SK-N-SH treated with all-trans-retinoic acid at 6 μM for 48 hours (cell line): ENCODE data around the gene TMEM94.

ENCODE experiments used
- ATAC-seq: fragments of 200-7000 bp; cut with Tn5 transposase; 3 replicates; pipeline ENCODE4 v1.9.1; 2020; ENCODE audit warnings: mild to moderate bottlenecking, moderate library complexity
- ARNTL ChIP-seq: fragments of 450-650 bp; formaldehyde crosslinking; IDR thresholded peaks from 2 replicates; pipeline ENCODE4 v1.5.0; 2020; ENCODE audit warnings: low read depth, mild to moderate bottlenecking, moderate library complexity, borderline replicate concordance
- BACH2 ChIP-seq: fragments of 250-450 bp; sonication (Bioruptor Pico); IDR thresholded peaks from 2 replicates; pipeline ENCODE4 v1.9.0; 2021; ENCODE audit warnings: mild to moderate bottlenecking, borderline replicate concordance
- CREB5 ChIP-seq: fragments of 250-450 bp; sonication (Bioruptor Pico); IDR thresholded peaks from 2 replicates; pipeline ENCODE4 v1.5.1; 2020; ENCODE audit warnings: low read depth, mild to moderate bottlenecking, moderate library complexity
- CSDC2 ChIP-seq: fragments of 250-450 bp; sonication (Bioruptor Pico); IDR thresholded peaks from 2 replicates; pipeline ENCODE4 v1.5.0; 2020; ENCODE audit warnings: mild to moderate bottlenecking, moderate library complexity
- CSRNP3 ChIP-seq: fragments of 250-450 bp; sonication (Bioruptor Pico); IDR thresholded peaks from 2 replicates; pipeline ENCODE4 v1.5.1; 2021; ENCODE audit warnings: mild to moderate bottlenecking, moderate library complexity
- ESRRG ChIP-seq: fragments of 250-450 bp; sonication (Bioruptor Pico); IDR thresholded peaks from 2 replicates; pipeline ENCODE4 v1.6.1; 2021; ENCODE audit warnings: mild to moderate bottlenecking
- GLIS3 ChIP-seq: fragments of 250-450 bp; sonication (Bioruptor Pico); IDR thresholded peaks from 2 replicates; pipeline ENCODE4 v1.5.0; 2020; ENCODE audit warnings: mild to moderate bottlenecking, moderate library complexity
- ISL1 ChIP-seq: fragments of 250-450 bp; sonication (Bioruptor Pico); IDR thresholded peaks from 2 replicates; pipeline ENCODE4 v2.1.2; 2022; ENCODE audit warnings: mild to moderate bottlenecking, moderate library complexity
- OSR1 ChIP-seq: fragments of 250-450 bp; sonication (Bioruptor Pico); IDR thresholded peaks from 2 replicates; pipeline ENCODE4 v1.8.0; 2022; ENCODE audit warnings: moderate library complexity, mild to moderate bottlenecking, inconsistent platforms
- POU6F1 ChIP-seq: fragments of 250-450 bp; sonication (Bioruptor Pico); IDR thresholded peaks from 2 replicates; pipeline ENCODE4 v1.8.0; 2021; ENCODE audit warnings: low read depth, mild to moderate bottlenecking, moderate library complexity, borderline replicate concordance
- RARB ChIP-seq: fragments of 250-450 bp; sonication (Bioruptor Pico); IDR thresholded peaks from 2 replicates; pipeline ENCODE4 v1.8.0; 2021; ENCODE audit warnings: mild to moderate bottlenecking, moderate library complexity
- SNAI2 ChIP-seq: fragments of 250-450 bp; sonication (Bioruptor Pico); IDR thresholded peaks from 2 replicates; pipeline ENCODE4 v1.5.0; 2020; ENCODE audit warnings: mild to moderate bottlenecking, moderate library complexity
- TCF4 ChIP-seq: fragments of 250-450 bp; sonication (Bioruptor Pico); IDR thresholded peaks from 2 replicates; pipeline ENCODE4 v1.8.0; 2021; ENCODE audit warnings: mild to moderate bottlenecking, moderate library complexity, borderline replicate concordance
- TOX ChIP-seq: fragments of 250-450 bp; sonication (Bioruptor Pico); IDR thresholded peaks from 2 replicates; pipeline ENCODE4 v1.8.0; 2021; ENCODE audit warnings: mild to moderate bottlenecking, moderate library complexity, borderline replicate concordance
- ZC3H10 ChIP-seq: fragments of 250-450 bp; sonication (Bioruptor Pico); IDR thresholded peaks from 2 replicates; pipeline ENCODE4 v1.5.1; 2021; ENCODE audit warnings: mild to moderate bottlenecking, moderate library complexity
- ZFP3 ChIP-seq: fragments of 250-450 bp; sonication (Bioruptor Pico); IDR thresholded peaks from 2 replicates; pipeline ENCODE4 v1.5.0; 2020; ENCODE audit warnings: mild to moderate bottlenecking, moderate library complexity
- ZFP30 ChIP-seq: fragments of 450-650 bp; formaldehyde crosslinking; IDR thresholded peaks from 2 replicates; pipeline ENCODE4 v1.5.0; 2022; ENCODE audit warnings: mild to moderate bottlenecking, moderate library complexity
- ZNF565 ChIP-seq: fragments of 450-650 bp; formaldehyde crosslinking; conservative IDR thresholded peaks from 2 replicates; pipeline ENCODE4 v1.5.0; 2020; ENCODE audit warnings: low read depth, mild to moderate bottlenecking, moderate library complexity
- ZNF70 ChIP-seq: fragments of 450-650 bp; formaldehyde crosslinking; IDR thresholded peaks from 2 replicates; pipeline ENCODE4 v1.5.0; 2020; ENCODE audit warnings: mild to moderate bottlenecking, moderate library complexity
- ZNF8 ChIP-seq: fragments of 450-650 bp; formaldehyde crosslinking; IDR thresholded peaks from 2 replicates; pipeline ENCODE4 v1.5.0; 2020; ENCODE audit warnings: mild to moderate bottlenecking, moderate library complexity
- TF ChIP-seq, protein P1 (sequence below): fragments of 250-450 bp; sonication (Bioruptor Pico); IDR thresholded peaks from 2 replicates; pipeline ENCODE4 v1.8.0; 2020; ENCODE audit warnings: mild to moderate bottlenecking, moderate library complexity, borderline replicate concordance
- TF ChIP-seq, protein P2 (sequence below): fragments of 250-450 bp; sonication (Bioruptor Pico); IDR thresholded peaks from 2 replicates; pipeline ENCODE4 v1.5.0; 2020; ENCODE audit warnings: mild to moderate bottlenecking, moderate library complexity

The TMEM94 gene

DNA sequence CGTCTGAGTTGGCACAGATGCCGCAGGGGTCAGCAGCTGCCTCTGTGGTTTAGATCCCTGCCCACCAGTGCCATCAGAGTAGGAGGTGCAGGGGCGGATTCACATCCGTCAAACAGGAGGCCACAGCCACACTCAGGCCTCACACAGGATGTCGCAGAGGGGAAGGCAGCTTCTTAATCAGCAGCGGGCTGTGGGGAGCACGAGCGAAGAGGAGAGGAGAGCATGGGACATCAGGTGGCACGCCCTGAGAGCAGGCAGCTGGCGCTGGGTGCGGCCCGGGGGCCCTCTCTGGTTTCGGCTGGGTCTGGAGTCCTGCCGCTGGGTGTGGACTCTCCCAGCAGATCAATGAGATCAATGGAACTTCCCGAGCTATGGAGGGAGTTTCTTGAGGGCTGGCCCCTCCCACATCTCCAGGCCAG lies 78.7 kb downstream of the TMEM94 start:
- no peak for ATAC-seq

GRCh38 chr17:75535871-75536270 lies 79.4 kb downstream of the TMEM94 start:
- no peak for ATAC-seq
- TF ChIP-seq ZNF70 (no peak), TCF4 (no peak), ZNF8 (CRISPR knock-in tag) (no peak), GLIS3 (CRISPR knock-in tag) (no peak), ZFP3 (CRISPR knock-in tag) (no peak), CSDC2 (CRISPR knock-in tag) (no peak), CSRNP3 (CRISPR knock-in tag) (no peak), TOX (CRISPR knock-in tag) (no peak), CREB5 (CRISPR knock-in tag) (no peak), ESRRG (CRISPR knock-in tag) (no peak), OSR1 (no peak), BACH2 (no peak), ISL1 (CRISPR knock-in tag) (no peak), POU6F1 (CRISPR knock-in tag) (no peak), ZFP30 (CRISPR knock-in tag) (no peak), RARB (no peak)
- TF ChIP-seq, protein P1, sequence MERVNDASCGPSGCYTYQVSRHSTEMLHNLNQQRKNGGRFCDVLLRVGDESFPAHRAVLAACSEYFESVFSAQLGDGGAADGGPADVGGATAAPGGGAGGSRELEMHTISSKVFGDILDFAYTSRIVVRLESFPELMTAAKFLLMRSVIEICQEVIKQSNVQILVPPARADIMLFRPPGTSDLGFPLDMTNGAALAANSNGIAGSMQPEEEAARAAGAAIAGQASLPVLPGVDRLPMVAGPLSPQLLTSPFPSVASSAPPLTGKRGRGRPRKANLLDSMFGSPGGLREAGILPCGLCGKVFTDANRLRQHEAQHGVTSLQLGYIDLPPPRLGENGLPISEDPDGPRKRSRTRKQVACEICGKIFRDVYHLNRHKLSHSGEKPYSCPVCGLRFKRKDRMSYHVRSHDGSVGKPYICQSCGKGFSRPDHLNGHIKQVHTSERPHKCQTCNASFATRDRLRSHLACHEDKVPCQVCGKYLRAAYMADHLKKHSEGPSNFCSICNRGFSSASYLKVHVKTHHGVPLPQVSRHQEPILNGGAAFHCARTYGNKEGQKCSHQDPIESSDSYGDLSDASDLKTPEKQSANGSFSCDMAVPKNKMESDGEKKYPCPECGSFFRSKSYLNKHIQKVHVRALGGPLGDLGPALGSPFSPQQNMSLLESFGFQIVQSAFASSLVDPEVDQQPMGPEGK, result no peak
- TF ChIP-seq, protein P2, sequence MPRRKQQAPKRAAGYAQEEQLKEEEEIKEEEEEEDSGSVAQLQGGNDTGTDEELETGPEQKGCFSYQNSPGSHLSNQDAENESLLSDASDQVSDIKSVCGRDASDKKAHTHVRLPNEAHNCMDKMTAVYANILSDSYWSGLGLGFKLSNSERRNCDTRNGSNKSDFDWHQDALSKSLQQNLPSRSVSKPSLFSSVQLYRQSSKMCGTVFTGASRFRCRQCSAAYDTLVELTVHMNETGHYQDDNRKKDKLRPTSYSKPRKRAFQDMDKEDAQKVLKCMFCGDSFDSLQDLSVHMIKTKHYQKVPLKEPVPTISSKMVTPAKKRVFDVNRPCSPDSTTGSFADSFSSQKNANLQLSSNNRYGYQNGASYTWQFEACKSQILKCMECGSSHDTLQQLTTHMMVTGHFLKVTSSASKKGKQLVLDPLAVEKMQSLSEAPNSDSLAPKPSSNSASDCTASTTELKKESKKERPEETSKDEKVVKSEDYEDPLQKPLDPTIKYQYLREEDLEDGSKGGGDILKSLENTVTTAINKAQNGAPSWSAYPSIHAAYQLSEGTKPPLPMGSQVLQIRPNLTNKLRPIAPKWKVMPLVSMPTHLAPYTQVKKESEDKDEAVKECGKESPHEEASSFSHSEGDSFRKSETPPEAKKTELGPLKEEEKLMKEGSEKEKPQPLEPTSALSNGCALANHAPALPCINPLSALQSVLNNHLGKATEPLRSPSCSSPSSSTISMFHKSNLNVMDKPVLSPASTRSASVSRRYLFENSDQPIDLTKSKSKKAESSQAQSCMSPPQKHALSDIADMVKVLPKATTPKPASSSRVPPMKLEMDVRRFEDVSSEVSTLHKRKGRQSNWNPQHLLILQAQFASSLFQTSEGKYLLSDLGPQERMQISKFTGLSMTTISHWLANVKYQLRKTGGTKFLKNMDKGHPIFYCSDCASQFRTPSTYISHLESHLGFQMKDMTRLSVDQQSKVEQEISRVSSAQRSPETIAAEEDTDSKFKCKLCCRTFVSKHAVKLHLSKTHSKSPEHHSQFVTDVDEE, result no peak

More for the DNA sequence above, 78.7 kb downstream of the TMEM94 start:
- TF ChIP-seq ZNF8 (CRISPR knock-in tag) (no peak), ZFP30 (CRISPR knock-in tag) (no peak), CSDC2 (CRISPR knock-in tag) (no peak), CREB5 (CRISPR knock-in tag) (no peak), ESRRG (CRISPR knock-in tag) (no peak), ARNTL (CRISPR knock-in tag) (no peak), ZC3H10 (CRISPR knock-in tag) (no peak), SNAI2 (no peak), RARB (no peak), ISL1 (CRISPR knock-in tag) (no peak), CSRNP3 (CRISPR knock-in tag) (no peak), ZNF565 (CRISPR knock-in tag) (no peak), GLIS3 (CRISPR knock-in tag) (no peak)
- TF ChIP-seq, protein P1, result no peak
